ENCODE results near the gene C4orf50. TPM values are rescaled to one million over a fixed set of nuclear protein-coding genes. Genes with fewer than 3 reads are reported as not detected.

C4orf50 gene
- total and polyA plus RNA-seq, 11 donors, result 0.05 to 0.11 TPM; not detected in 9

DNA sequence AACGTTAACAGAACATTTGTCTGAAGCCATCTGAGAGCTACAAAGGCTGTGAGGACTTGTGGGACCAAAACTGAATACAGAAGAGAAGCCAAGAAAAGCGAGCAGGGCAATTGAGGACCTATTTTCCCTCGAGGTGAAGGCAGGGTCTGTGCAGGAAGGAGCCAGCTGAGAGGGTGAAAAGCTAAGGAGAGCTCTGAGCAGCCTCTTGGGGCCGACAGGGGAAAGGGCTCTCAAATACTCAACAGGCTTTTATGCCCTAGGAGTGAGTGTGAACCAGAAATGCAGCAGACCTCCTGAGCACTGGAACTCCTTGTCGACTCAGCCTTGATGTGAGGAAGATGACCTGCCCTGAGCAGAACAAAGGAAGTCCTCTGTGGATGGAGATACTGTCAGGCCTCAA lies 54.2 kb downstream of the C4orf50 start:
- 29 to 39% (median 29%) methylated on average over 5 of the region's 5 CpGs for WGBS, 4 donors
- ATAC-seq (no peak), DNase-seq (no peak)

DNA sequence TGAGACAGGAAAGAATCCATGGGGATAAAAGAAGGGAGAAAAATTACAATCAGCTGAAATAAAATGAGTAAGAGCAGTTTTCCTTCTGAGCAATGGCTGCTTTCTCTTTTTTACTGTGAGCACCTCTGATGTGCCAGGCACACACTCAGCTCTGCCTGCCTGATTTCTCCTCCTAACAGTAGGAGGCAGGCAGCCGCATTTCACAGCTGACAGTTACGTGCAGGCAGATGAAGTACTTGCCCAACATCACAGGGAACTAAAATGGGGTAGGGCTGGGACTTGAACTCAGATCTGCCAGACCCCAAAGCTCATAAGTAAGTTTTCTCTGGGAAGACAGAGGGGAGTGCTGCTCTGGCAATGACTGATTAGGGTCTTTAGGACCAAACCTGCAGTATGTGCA lies 54.6 kb downstream of the C4orf50 start:
- DNase-seq, result no peak
- TF ChIP-seq CTCF (IDR thresholded peaks at IDR 0.05) (no peak), POLR2A (IDR thresholded peaks at IDR 0.05) (no peak)
- WGBS, 4 donors, result 25 to 32% (median 30%) methylated on average over 2 of the region's 2 CpGs
- no peaks in the 10 kb centered on the region for H3K36me3 ChIP-seq
- ATAC-seq, result no peak
- H3K4me3 ChIP-seq, result no peak overlapping the region
- H3K27me3 ChIP-seq, result peaks cover 0 to 33% (median 3%) of the 10 kb centered on the region in 9 donors
- no peaks in the 10 kb centered on the region for H3K9me3 ChIP-seq
- intact Hi-C loops (cut with DNase I), result no loop called here
- H3K27ac ChIP-seq, result no peak overlapping the region
- no peaks in the 10 kb centered on the region for H3K4me1 ChIP-seq

More for the DNA sequence above, 54.2 kb downstream of the C4orf50 start:
- Histone ChIP-seq H3K27ac (no peak overlapping the region), H3K27me3 (peaks cover 0 to 32% (median 3%) of the 10 kb centered on the region in 9 donors), H3K9me3 (no peaks in the 10 kb centered on the region), H3K36me3 (no peaks in the 10 kb centered on the region), H3K4me1 (no peaks in the 10 kb centered on the region), H3K4me3 (no peak overlapping the region)
- TF ChIP-seq POLR2A (IDR thresholded peaks at IDR 0.05), result no peak
- no peak for TF ChIP-seq CTCF (IDR thresholded peaks at IDR 0.05)
- intact Hi-C loops (cut with DNase I), result no loop called here

- ATAC-seq, result no peak
- Histone ChIP-seq H3K4me3 (no peak overlapping the region), H3K9me3 (no peaks in the 10 kb centered on the region), H3K27me3 (peaks cover 0 to 45% (median 3%) of the 10 kb centered on the region in 9 donors), H3K4me1 (no peaks in the 10 kb centered on the region), H3K27ac (no peak overlapping the region), H3K36me3 (no peaks in the 10 kb centered on the region)
- TF ChIP-seq CTCF (IDR thresholded peaks at IDR 0.05), result no peak
- no peak for TF ChIP-seq POLR2A (IDR thresholded peaks at IDR 0.05)
- intact Hi-C loops (cut with DNase I), result no loop called here
- 69 to 77% (median 71%) methylated on average over 6 of the region's 6 CpGs for whole genome bisulfite sequencing, 4 donors
- DNase-seq, result peak in 1 of 5 donors; percentile 4
Observed at GRCh38 chr4:5962416-5962815, 55.8 kb downstream of the C4orf50 start.

GRCh38 chr4:5960252-5960880 lies 57.9 kb downstream of the C4orf50 start:
- Histone ChIP-seq H3K4me3 (no peak overlapping the region), H3K27ac (no peak overlapping the region), H3K4me1 (peaks cover 0 to 6% (median 0%) of the 10 kb centered on the region in 12 donors), H3K9me3 (no peaks in the 10 kb centered on the region), H3K27me3 (peaks cover 0 to 40% (median 3%) of the 10 kb centered on the region in 9 donors), H3K36me3 (no peaks in the 10 kb centered on the region)
- TF ChIP-seq POLR2A (IDR thresholded peaks at IDR 0.05), result no peak
- no peak for TF ChIP-seq CTCF (IDR thresholded peaks at IDR 0.05)
- DNase-seq (peak in 1 of 5 donors; percentile 8), ATAC-seq (no peak)
- 85 to 89% (median 86%) methylated on average over 13 of the region's 13 CpGs for WGBS, 4 donors
- intact Hi-C loops (cut with DNase I), result no loop called here

All from heart left ventricle (tissue), 16 donors.